Measurements from ENCODE around the gene DNAJA2. TPM values are rescaled to one million over a fixed set of nuclear protein-coding genes. Genes with fewer than 3 reads are reported as not detected.

The DNAJA2 gene
- total RNA-seq: 102 TPM

GRCh38 chr16:46973207-46973995 lies at the start of gene DNAJA2:
TSS of gene DNAJA2 (minus strand) at chr16:46973674. CDS start at chr16:46973572, 102 bp downstream.

Other genes starting within 250 kb of the DNAJA2 start
- gene MYLK3, start 225.3 kb downstream of the DNAJA2 start, total RNA-seq: 5.5 TPM
- gene C16orf87, start 142.5 kb downstream of the DNAJA2 start, total RNA-seq: 32.8 TPM
- gene GPT2, start 89.3 kb downstream of the DNAJA2 start, total RNA-seq: 23.1 TPM
- gene NETO2, start 170.3 kb upstream of the DNAJA2 start, total RNA-seq: 163 TPM

Measured in diencephalon (tissue), 1 donor.